HUES48 (cell line): Measurements from ENCODE around the gene RAPGEFL1.
"Not testable (repeated sequence)": the region's sequence is repeated elsewhere in the genome, so short reads cannot be mapped to it uniquely, and the experiment has no call there.

Experiments used
- H3K27ac ChIP-seq: one replicate; pipeline ENCODE4 v1.7.0; 2013; ENCODE audit warnings: low read depth, low read length, inconsistent platforms
- H3K27me3 ChIP-seq: 2 replicates; pipeline ENCODE4 v1.6.1; 2013; ENCODE audit warnings: mild to moderate bottlenecking, low read length; ENCODE audit not compliant: control insufficient read depth, insufficient read depth
- H3K36me3 ChIP-seq: 2 replicates; pipeline ENCODE4 v1.6.1; 2013; ENCODE audit warnings: low read length; ENCODE audit not compliant: control insufficient read depth, insufficient read depth
- H3K4me1 ChIP-seq: 2 replicates; pipeline ENCODE4 v1.6.1; 2013; ENCODE audit warnings: mild to moderate bottlenecking, low read length; ENCODE audit not compliant: control insufficient read depth, insufficient read depth
- H3K4me3 ChIP-seq: 2 replicates; pipeline ENCODE4 v1.5.1; 2013; ENCODE audit warnings: mild to moderate bottlenecking, low read depth, low read length
- H3K9ac ChIP-seq: 2 replicates; pipeline ENCODE4 v1.6.1; 2013; ENCODE audit warnings: mild to moderate bottlenecking, low read depth, low read length, moderate library complexity
- H3K9me3 ChIP-seq: 2 replicates; pipeline ENCODE4 v1.6.1; 2013; ENCODE audit warnings: low read length; ENCODE audit not compliant: control insufficient read depth, insufficient read depth

RAPGEFL1 gene

DNA sequence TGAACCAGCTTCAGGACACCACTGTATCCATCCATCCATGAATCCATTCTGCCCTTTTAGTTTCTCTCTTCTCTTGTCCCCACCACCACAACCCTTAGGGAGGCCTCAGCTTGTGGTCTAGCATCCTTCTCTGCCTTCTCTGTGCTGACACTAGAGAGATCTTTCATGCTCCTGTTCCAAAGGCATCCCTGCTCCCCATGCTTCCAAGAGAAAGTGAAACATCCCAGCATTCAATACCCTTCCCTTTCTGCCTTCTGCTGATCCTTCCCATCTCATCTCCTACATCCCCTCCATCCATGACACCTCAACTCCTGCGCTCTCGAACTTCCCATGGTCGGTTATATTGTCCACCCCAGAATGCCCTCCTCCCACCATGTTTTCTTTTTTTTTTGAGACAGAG lies 10.0 kb downstream of the RAPGEFL1 start:
- H3K4me3 ChIP-seq = no peak overlapping the region
- no peak overlapping the region for H3K9ac ChIP-seq
- peaks cover 14% of the 10 kb centered on the region for H3K4me1 ChIP-seq
- 0 out of 2 replicates have a peak, but pooled peaks cover 5% of the 10 kb centered on the region for H3K36me3 ChIP-seq
- H3K9me3 ChIP-seq = no peaks in the 10 kb centered on the region
- peaks cover 4% of the 10 kb centered on the region; the same call in 1 of the 2 replicates for H3K27me3 ChIP-seq
- no peak overlapping the region for H3K27ac ChIP-seq

DNA sequence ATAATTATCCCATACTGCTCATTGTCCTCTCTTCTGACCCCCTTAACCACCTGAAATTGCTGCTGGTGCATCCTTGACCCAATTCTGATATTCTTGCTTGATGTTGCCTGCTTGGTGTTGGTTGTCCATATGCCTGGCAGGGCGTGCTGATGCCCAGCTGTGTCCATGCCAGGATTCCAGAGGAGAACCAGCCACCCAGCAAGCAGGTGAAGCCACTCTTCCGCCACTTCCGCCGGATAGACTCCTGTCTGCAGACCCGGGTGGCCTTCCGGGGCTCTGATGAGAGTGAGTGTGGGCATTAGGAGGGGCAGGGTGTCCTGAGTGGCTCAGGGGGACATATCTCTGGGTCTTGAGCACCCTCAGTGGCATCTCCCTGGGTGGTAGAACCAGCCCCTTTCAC lies 11.4 kb downstream of the RAPGEFL1 start:
- H3K4me1 ChIP-seq = peaks cover 16% of the 10 kb centered on the region
- H3K27me3 ChIP-seq = peaks cover 4% of the 10 kb centered on the region; the same call in 1 of the 2 replicates
- no peaks in the 10 kb centered on the region for H3K9me3 ChIP-seq
- H3K27ac ChIP-seq = no peak overlapping the region
- peaks cover 13% of the 10 kb centered on the region for H3K36me3 ChIP-seq
- H3K9ac ChIP-seq = no peak overlapping the region
- no peak overlapping the region for H3K4me3 ChIP-seq

DNA sequence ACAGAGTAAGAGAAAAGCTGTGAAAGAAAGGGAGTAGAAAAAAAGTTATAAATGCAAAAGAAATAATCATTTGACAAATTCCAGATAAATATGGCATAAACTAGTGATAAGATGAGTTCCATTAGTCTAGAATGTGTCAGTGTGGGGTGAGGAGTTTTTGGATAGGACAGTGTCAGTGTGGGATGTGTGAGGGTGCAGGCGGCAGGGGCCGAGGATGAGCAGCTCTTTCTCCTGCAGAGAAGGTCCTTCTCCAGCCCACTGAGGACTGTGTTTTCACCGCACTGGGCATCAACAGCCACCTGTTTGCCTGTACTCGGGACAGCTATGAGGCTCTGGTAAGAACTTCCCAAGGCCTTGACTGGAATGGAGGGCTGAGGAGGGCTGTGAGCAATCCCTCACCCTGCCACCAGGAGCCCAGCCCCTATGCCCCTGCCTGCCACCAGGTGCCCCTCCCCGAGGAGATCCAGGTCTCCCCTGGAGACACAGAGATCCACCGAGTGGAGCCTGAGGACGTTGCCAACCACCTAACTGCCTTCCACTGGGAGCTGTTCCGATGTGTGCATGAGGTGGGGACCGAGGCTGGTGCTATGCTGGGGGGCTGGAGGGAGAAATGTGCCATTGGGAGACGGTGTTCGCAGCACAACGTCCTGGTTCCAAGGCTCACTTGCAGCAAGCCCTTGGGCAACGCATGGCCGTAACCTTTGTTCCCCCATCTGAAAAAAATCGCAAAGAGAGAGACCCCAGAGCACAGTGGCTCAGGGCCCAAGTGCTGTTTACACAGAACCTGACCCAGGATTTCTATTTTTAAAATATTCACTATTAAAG lies 13.1 kb downstream of the RAPGEFL1 start:
- Histone ChIP-seq H3K4me3 (peak overlapping the region; percentile 67), H3K9ac (peak overlapping the region; percentile 54; the same call in 1 of the 2 replicates), H3K9me3 (no peaks in the 10 kb centered on the region), H3K27me3 (peaks cover 4% of the 10 kb centered on the region; the same call in 1 of the 2 replicates), H3K27ac (no peak overlapping the region), H3K4me1 (peaks cover 16% of the 10 kb centered on the region), H3K36me3 (peaks cover 16% of the 10 kb centered on the region)

DNA sequence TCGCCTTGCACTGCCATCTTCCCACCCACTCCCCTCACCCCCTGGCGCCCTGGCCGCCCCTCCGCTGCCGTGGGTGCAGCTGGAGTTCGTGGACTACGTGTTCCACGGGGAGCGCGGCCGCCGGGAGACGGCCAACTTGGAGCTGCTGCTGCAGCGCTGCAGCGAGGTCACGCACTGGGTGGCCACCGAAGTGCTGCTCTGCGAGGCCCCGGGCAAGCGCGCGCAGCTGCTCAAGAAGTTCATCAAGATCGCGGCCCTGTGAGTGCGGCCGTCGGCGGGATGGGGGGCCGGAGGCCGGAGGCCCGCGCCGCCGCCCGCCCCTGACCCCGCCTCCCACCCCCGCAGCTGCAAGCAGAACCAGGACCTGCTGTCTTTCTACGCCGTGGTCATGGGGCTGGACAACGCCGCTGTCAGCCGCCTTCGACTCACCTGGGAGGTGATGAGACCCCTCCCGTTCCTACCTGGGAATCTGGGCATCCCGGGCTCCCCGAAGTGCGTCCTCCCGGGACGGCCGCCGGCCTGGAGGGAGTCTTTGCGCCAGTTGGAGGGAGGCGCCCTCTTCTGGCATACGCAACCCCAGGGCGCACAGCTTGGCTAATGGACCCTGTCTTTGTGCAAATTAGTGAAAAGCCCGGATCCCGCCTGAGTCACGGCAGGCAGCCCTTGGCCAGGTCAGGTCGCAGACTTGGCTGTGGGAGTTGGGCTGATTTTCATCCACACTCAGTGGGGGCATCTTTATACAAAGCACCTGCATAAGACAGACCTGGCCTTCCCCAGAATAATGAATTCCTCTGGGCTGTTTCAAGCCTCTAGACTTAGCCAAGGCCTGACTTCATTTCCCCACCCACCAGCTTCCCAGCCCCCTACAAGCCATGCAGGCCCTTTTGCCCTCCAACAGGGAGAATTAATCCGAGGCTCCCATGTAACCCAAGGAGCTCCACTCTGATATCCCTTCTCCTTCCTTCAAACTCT lies 14.3 kb downstream of the RAPGEFL1 start:
- Histone ChIP-seq H3K9me3 (no peaks in the 10 kb centered on the region), H3K4me3 (peak overlapping the region; percentile 67), H3K27ac (peak overlapping the region; percentile 69), H3K36me3 (peaks cover 16% of the 10 kb centered on the region), H3K4me1 (peaks cover 16% of the 10 kb centered on the region), H3K27me3 (peaks cover 4% of the 10 kb centered on the region; the same call in 1 of the 2 replicates), H3K9ac (peak overlapping the region; percentile 54; the same call in 1 of the 2 replicates)

DNA sequence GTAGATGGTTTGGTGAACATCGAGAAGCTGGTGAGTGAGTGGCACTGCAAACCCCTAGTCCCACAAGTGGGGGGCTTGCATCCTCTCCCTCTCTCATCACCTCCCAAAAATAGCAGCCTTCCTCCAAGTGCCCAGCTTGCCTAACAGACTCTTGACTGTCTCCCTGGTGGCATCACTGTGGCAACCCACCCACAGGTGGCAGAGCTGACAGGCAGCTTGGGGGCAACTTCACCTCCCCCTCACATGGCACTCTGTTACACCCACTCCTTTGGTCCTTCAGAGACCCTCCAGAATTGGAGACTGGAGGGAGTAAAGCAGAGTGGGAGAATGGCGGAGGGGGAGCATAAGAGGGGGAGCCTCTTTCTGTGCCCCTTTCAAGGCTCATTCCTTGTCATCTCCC lies 15.7 kb downstream of the RAPGEFL1 start:
- H3K4me3 ChIP-seq = no peak overlapping the region
- no peak overlapping the region for H3K27ac ChIP-seq
- peaks cover 4% of the 10 kb centered on the region; the same call in 1 of the 2 replicates for H3K27me3 ChIP-seq
- H3K9ac ChIP-seq = no peak overlapping the region
- peaks cover 16% of the 10 kb centered on the region for H3K4me1 ChIP-seq
- H3K36me3 ChIP-seq = peaks cover 16% of the 10 kb centered on the region
- H3K9me3 ChIP-seq = no peaks in the 10 kb centered on the region

DNA sequence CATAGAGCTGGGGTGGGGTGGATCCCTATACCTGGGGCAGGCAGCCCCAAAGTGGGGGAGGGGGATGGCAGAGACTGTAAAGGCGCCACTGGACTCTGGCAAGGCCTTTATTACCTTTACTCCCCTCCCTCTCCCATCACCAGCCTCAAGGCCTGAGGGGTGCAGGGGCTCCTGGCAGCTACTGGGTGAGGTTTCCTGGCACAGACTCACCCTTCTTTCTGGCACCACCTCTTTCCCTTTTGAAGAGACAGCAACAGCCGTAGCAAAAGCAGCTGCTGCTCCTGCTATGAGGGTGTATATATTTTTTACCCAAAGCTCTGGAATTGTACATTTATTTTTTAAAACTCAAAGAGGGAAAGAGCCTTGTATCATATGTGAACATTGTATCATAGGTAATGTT lies 17.6 kb downstream of the RAPGEFL1 start:
- no peak overlapping the region for H3K27ac ChIP-seq
- no peak overlapping the region for H3K9ac ChIP-seq
- H3K36me3 ChIP-seq = peaks cover 11% of the 10 kb centered on the region
- H3K9me3 ChIP-seq = no peaks in the 10 kb centered on the region
- no peak overlapping the region for H3K4me3 ChIP-seq
- H3K27me3 ChIP-seq = peaks cover 4% of the 10 kb centered on the region; the same call in 1 of the 2 replicates
- peaks cover 16% of the 10 kb centered on the region for H3K4me1 ChIP-seq

DNA sequence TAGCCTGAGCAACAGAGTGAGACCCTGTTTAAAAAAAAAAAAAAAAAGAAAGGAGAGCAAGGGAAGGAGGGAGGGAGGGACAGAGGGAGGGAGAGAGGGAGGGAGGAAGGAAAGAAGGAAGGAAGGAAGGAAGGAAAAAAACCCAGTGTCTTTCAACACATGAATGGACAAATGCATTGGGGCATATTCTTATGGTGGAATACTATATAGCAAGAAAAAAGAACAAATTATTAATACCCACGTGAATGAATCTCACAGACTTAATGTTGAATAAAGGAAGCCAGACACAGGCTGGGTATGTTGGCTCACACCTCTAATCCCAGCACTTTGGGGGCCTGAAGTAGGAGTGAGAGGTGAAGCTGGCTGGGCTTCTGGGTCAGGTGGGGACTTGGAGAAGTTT lies 20.3 kb downstream of the RAPGEFL1 start:
- H3K27me3 ChIP-seq = no peaks in the 10 kb centered on the region
- no peak overlapping the region for H3K9ac ChIP-seq
- H3K36me3 ChIP-seq = peaks cover 11% of the 10 kb centered on the region
- no peaks in the 10 kb centered on the region for H3K4me1 ChIP-seq
- H3K4me3 ChIP-seq = no peak overlapping the region
- H3K27ac ChIP-seq = no peak overlapping the region
- no peaks in the 10 kb centered on the region for H3K9me3 ChIP-seq

DNA sequence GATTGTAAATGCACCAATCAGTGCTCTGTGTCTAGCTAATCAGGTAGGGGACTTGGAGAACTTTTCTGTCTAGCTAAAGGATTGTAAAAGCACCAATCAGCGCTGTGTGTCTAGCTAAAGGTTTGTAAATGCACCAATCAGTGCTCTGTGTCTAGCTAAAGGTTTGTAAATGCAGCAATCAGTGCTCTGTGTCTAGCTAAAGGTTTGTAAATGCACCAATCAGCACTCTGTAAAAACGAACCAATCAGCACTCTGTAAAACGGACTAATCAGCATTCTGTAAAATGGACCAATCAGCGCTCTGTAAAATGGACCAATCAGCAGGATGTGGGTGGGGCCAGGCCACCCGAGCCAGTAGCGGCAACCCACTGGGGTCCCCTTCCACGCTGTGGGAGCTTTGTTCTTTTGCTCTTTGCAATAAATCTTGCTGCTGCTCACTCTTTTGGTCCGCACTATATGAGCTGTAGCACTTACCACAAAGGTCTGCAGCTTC lies 20.7 kb downstream of the RAPGEFL1 start:
- H3K9ac ChIP-seq, H3K4me3 ChIP-seq, H3K36me3 ChIP-seq: not testable (repeated sequence)

DNA sequence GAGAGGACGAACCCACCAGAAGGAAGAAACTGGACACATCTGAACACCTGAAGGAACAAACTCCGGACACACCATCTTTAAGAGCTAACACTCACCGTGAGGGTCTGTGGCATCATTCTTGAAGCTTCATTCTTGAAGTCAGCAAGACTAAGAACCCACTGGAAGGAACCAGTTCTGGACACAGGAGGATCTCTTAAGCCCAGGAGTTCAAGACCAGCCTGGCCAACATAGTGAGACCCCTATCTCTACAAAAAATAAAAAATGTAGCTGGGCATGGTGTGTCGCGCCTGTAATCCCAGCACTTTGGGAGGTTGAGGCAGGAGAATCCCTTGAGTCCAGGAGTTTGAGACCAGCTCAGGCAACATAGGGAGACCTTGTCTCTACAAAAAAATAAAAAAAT lies 21.3 kb downstream of the RAPGEFL1 start:
- Histone ChIP-seq H3K36me3 (peaks cover 5% of the 10 kb centered on the region; the same call in 1 of the 2 replicates), H3K9ac (no peak overlapping the region), H3K27ac (no peak overlapping the region), H3K27me3 (no peaks in the 10 kb centered on the region), H3K4me1 (no peaks in the 10 kb centered on the region), H3K4me3 (no peak overlapping the region), H3K9me3 (no peaks in the 10 kb centered on the region)

More for the DNA sequence above, 20.7 kb downstream of the RAPGEFL1 start:
- H3K4me1 ChIP-seq, H3K9me3 ChIP-seq, H3K27me3 ChIP-seq, H3K27ac ChIP-seq: not testable (repeated sequence)

DNA sequence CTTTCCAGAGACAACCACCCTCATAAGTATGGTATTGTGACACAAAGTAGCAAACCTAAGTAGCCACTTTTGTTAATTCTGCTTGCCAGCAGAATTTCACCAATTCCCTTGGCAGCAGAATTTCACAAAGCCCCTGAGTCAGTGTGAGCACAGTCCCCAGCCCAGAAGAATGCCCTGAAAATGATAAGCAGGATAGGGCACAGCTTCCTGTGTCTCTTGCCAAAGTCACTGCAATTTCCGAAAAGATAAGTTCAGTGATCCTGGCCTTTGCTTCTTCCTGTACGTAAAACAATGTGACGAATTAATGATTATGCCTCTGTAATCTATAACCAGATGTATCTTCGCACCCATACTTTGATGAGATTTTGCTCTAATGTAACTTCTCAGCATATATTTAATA lies 25.9 kb downstream of the RAPGEFL1 start:
- no peak overlapping the region for H3K27ac ChIP-seq
- H3K9ac ChIP-seq = no peak overlapping the region
- H3K4me1 ChIP-seq = no peaks in the 10 kb centered on the region
- no peaks in the 10 kb centered on the region for H3K36me3 ChIP-seq
- no peak overlapping the region for H3K4me3 ChIP-seq
- no peaks in the 10 kb centered on the region for H3K27me3 ChIP-seq
- no peaks in the 10 kb centered on the region for H3K9me3 ChIP-seq
